Right renal cortex interstitium (tissue), 3 donors: Measurements from ENCODE around the gene DCDC2. TPM values are rescaled to one million over a fixed set of nuclear protein-coding genes. Genes with fewer than 3 reads are reported as not detected.
"Not testable (repeated sequence)": the region's sequence is repeated elsewhere in the genome, so short reads cannot be mapped to it uniquely, and the experiment has no call there.

Experiments used
- DNase-seq, 3 donors: peaks; one replicate each; pipeline ENCODE4 v3.0.0-alpha.2; 2013; ENCODE audit warnings: low read depth in 3 of 3, low spot score in 2 of 3
- polyA plus RNA-seq, 3 donors: library from polyadenylated mRNA; unstranded; fragments of 120-200 nt; gene quantifications; one replicate each; pipeline ENCODE4 v1.2.1, GENCODE V29; 2013; ENCODE audit not compliant: insufficient read length in 3 of 3

The DCDC2 gene
- polyA plus RNA-seq, 3 donors = 122 to 132 (median 128) TPM

DNA sequence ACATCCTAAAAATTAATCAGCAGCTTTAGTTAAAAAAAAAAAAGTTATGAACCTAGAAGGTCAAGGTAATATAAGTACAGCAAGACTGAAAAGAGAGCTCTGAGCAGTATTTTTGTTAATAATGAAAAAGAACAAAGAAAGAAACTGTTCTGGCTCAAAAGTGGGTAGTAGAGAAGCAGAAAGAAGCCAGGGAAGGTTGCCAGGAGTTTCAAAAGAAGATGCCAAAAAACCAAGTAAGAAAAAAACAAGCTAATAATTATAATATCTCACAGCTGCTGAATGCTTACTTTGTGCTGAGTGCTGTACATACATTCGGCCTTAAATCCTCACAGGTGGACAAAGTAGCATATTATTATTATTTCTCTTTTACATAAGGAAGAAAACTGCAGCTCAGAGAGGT lies 200.0 kb downstream of the DCDC2 start:
- no peak for DNase-seq

DNA sequence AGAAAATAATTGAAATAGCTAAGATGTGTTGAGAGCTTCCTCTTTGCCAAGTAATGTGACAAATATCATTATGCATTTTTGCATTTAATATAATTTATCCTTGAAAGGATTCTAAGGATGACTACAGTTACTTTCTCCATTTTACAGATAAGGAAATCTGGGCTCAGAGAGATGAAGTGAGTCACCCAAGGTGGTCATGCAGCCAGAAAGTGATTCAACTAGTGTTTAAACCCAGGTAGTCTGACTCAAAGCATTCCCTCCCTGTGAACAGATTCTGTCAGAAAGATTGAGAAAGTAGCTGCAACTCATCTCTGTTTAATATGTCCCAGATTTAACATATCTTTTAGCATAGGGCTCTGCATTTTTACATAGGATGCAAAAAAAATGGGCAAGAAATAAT lies 203.7 kb downstream of the DCDC2 start:
- no peak for DNase-seq

DNA sequence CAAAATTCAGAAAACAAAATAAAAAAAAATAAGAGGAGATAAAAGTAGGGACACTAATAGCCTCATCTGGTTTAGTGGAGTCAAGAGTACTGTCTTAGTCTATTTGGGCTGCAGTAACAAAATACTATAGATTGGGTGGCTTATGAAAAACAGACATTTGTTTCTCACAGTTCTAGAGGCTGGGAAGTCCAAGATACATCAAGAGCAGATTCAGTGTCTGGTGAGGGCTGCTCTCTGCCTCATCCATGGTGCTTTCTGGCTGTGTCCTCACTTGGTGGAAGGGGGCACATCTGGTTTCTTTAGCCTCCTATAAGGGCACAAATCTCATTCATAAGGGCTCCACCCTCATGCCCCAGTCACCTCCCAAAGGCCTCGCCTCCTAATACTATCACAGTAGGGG lies 205.8 kb downstream of the DCDC2 start:
- DNase-seq = no peak

DNA sequence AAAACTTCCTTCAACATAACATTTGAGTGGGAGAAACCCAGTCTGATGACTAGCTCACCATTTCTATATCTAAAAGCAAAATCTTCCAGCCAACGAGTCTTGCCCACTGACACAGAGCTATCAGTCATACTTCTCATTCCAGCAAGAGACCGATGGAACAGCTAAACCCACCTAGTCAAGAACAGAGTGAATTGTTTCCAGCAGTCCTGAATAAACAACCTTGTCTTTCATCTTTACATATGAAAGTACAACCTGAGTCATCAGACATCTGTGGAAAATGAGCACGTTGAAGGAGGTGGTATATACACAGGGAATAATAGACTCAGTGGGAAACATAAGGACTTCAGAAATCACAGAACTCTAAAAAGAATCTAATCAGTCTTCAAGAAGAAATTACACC lies 208.0 kb downstream of the DCDC2 start:
- DNase-seq = no peak

DNA sequence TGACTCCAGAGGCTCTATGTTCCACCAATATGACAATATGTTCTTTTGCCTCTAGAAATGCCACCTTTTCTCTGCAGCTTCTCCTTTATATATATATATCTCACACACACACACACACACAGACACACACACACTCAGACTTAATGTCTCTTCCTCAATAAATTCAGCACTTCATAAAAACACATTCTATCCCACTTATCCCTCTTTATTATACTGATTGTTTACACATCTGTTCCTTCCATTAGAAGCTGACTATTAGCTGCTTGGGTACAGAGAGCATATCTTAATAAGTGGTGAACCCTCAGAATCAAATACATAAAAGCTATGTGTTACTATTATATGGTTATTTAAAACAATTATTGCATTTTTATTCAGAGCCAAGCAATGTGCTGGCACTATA lies 208.6 kb downstream of the DCDC2 start:
- DNase-seq = no peak

DNA sequence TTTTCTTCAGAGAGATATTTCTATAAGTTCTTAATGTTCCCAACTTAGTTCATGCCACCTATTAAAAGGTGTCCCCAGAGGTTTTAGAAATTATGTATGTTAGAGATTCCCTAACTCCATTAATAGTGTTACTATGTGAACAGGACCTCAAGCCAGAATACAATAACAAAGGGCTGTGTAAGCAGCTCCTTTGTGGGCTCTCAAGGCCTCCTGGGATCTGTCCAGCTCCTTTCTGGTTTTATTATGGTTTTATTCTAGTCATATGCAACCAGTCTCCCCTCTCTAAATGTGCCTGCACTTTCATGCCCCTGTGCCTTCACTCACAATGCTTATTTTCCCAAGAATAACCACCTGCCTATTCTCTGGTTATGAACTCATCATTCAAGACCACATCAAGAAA lies 209.2 kb downstream of the DCDC2 start:
- DNase-seq = no peak

DNA sequence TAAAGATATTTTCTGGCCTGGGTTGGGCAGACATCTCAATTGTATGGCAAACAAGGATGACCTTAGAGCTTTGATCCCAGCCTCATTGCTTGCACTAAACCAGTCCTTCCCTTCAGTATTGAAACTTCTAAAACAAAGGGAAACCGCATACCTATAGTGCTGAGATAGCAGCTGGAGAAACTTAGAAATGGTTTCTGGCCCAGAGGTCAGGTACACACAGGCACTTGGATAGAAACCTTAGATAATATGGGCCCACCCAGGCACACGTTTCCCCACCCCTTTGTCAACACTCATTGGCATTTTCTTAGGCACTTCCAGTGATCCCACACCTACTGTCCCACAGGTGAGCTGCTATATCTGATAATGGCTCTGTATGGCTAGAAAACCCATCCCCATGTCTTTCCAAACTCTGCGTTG lies 209.7 kb downstream of the DCDC2 start:
- DNase-seq = no peak

DNA sequence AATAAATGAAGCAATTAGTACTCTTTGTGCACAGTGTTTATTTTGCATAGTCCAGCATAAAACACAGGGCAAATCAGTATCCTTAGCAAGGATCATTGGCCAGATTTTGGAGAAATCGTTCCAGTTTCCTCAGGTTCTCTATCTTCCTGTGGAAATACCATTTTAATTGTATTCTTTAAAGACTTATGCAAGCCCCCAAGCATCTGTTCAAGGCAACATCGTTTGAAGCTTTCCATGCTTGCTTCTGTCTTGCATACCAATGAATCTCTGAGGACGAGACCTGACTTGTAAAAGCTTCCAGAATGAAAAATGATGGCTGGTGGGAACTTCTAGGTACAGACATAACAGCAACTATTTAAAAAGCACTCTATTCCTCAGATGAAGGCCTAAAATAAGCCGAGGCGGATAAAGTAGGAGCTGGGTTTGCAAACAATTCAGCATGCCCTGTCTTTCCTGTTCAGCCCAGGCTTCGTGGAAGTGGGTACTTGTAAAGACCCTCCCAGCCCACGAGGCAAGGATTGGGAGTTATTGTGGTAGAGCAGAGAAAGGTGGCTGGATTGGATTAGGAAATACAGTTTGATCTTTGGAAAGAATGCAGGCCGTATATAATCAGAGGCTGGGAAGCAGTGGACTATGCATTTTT lies 210.2 kb downstream of the DCDC2 start:
- no peak for DNase-seq

DNA sequence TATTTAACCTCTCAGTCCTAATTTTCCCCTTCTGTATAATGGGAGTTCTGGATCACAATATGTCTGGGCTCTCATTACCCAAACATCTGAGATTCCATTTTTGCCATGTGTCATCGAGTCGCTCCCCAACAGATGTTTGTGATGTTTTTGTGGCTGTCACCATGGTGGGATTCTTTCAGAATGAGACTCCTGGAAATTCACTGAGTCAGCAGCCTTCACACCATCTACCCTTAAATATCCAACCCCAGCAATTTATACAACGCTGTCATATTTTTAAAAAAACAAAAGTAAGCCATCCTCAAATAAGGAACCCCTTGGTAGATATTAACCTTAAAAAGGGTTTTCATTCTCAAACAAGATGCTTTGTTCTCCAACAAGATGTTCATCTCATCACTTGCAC lies 211.0 kb downstream of the DCDC2 start:
- DNase-seq = no peak

DNA sequence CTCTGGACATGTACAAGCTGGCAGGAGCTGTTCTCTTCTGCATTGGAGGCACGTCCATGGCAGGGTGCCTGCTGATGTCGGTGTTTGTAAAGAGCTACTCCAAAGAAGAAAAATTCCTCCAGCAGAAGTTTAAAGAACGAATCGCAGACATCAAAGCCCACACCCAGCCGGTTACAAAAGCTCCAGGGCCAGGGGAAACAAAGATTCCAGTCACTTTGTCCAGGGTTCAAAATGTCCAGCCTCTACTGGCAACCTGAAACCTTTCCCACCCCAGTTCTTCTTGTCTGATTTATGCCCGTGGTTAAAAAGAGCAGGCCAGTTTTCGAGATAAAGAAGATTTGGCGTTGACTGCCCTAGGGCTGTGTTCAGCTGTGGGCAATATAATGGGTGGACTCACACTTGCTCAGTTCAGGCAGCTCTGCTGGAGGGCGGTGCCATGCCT lies 212.1 kb downstream of the DCDC2 start:
- no peak for DNase-seq

DNA sequence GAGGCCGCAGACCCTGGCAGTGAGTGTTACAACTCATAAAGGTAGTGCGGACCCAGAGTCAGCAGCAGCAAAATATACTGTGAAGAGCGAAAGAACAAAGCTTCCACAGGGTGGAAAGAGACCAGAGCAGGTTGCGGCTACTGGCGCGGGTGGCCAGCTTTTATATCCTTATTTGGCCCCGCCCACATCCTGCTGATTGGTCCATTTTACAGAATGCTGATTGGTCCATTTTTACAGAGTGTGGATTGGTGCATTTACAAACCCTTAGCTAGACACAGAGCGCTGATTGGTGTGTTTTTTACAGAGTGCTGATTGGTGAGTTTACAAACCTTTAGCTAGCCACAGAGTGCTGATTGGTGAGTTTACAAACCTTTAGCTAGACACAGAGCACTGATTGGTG lies 215.1 kb downstream of the DCDC2 start:
- not testable (repeated sequence) for DNase-seq

DNA sequence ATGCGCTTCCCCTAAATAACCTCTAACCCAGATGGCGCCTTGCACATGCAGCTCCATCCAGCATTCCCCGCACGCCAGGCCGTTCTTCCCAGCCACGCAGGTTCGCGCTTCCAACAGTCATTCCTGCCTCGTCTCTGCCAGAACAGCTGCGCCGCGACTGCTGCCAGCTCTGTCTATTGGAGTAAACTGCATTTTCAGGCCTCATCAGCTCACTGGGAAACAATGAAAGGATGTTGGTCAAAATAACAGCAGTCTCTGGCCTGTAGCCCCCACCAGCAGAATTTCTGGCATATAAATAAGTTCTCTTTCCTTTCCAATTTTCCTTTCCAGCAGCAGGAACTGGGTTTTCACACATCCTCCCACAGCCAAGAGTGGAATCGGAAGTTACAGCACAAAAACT lies 217.3 kb downstream of the DCDC2 start:
- DNase-seq = no peak

DNA sequence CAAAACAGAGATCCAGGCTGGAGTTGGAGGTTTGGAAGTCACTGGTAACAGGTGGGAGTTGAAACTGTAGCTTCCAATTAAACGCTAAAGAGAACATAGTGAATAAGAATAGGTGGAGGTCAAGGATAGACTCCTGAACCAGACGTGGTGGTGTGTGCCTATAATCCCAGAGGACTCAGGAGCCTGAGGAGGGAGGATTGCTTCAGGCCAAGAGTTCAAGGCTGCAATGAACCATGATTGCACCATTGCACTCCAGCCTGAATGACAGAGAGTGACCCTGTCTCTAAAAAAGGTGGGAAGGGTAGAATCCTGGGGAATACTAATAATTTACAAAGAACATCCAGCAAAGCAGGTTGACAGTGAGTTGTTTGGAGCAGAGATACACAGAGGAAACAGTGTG lies 218.2 kb downstream of the DCDC2 start:
- DNase-seq = no peak

DNA sequence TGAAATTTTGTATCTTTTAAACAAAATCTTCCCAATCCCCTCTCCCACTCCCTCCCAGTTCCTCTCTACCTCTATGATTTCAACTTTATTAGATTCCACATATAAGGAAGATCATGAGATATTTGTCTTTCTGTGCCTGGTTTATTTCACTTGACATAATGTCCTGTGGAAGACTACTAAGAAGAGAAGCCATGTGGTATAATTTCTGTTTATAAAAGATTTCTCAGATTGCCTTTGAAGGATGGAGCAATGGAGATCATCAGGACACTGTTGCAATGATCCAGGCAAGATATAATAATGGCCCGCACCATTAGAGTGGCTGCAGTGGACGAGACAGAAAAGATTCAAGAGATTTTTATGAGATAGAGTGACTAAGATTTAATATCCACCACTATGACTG lies 218.8 kb downstream of the DCDC2 start:
- no peak for DNase-seq

DNA sequence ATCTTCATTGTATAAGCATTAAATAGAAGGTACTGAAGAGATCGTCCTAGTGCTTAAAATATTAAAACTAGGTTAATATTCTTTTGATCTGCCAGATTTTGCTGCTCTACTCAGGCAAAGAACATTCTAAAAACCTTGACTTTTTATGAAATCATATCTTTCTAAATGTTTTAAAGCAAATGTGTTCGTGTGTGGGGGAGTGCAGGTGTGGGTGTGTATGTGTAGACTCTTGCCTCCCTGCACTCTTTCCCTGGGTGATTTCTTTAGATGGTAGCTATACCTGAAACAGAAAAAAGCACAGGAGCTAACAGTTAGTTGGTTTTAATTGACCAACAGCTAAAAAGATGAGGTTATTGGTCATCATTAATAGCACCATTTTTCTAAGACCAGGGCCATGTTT lies 226.1 kb downstream of the DCDC2 start:
- DNase-seq = no peak

DNA sequence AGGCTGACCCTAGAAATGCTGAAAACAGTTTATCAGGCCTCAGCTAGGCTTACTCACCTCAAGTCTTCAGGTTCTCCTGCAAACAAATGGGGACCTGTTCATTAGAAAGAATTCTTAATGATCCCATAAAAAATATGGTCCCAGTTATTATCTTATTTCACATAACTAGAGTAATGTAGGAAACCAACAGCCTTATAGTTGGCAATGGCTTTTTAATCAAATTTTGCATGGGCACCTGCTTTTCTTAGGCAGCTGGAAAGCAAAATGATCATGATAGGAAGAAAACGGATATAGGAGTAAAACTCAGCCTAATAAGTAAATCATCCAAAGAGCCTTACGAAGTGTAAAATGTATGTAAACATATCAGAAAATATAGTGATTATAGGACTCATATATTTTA lies 230.5 kb downstream of the DCDC2 start:
- DNase-seq = no peak

DNA sequence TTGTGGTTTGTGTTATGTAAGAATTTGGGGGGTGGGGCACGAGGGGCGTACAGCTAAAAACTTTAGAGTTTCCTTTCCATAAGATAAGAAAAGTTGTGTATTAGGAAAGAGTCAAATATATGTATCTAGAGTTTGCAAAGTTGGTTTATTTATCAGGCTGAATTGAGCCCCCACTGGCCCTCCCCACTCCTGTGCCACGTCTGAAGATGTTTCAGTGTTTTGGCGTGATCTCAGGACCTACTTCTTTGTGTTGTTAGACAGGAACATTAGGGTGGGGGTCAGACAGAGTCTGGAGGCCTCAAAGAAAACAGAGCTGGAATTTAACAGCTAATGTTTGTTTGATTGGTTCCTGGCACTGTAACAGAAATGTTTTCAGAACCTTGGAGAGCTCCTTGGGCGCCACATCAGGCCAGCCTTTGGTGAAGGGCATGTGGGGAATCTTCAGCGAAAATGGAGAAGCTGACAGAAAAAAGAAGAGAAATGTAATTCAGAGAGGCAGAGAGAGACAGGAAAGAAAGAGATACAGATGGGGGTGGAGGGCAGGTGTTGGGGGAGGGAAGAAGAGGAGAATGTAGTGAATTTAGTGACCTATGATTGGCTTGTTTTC lies 231.2 kb downstream of the DCDC2 start:
- peak; percentile 64 to 87 (median 72) for DNase-seq

DNA sequence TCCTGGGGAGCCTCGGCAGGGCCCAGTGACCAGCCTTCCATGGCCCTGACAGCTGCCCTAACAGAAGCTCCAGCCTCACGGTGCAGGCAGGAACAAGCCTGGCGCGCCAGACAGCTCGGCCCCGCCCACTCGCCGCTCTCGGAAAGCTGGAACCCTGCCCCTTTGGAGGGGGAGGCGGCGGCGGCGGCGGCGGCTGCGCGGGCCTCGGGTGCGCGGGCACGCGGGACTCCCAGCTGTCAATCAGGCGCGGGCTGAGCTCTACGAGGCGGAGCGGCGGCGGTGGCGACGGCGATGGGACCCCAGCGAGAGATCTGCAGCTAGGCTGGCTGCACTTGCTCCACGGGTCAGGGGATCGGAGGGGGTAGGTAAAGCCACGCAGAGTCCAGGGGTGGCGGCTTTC lies 231.9 kb downstream of the DCDC2 start, which contains the start of gene NRSN1:
NRSN1 (plus strand) TSS at position 236 of the 400 bp plus-strand sequence. CDS start 8,113 bp downstream, outside the sequence.
- no peak for DNase-seq

DNA sequence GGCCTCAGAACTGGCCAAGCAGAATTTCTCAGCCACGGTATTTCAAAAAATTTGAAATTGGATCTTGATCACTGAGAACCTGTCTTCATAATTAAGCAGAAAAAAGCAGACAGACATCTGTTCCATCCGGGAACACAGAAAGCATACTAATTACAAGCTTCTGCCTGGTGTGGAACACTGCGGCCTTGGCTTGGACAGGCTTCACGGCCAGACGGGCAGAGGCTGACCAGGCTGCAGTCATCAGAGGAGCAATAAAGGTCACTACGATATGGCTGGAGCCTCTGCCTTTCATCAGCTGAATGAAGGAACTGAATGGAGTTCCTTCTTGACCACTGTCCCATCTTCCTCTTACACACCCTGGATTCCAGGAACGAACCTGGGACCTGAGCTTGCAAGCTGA lies 235.7 kb downstream of the DCDC2 start:
- no peak for DNase-seq
